AG10803 (cell line): ENCODE measurements around the gene EYS.

Experiments used
- DNase-seq: peaks from one replicate; pipeline ENCODE4 v3.0.0; 2010; ENCODE audit warnings: low read depth
- H3K4me3 ChIP-seq: 2 replicates; pipeline ENCODE4 v1.5.1; 2011; ENCODE audit warnings: mild to moderate bottlenecking, low read length, control low read depth
- CTCF ChIP-seq: conservative IDR thresholded peaks from 2 replicates; pipeline ENCODE4 v1.5.1; 2011; ENCODE audit warnings: mild to moderate bottlenecking, low read length, control low read depth, inconsistent platforms

Gene EYS

GRCh38 chr6:65123521-65123920 is 583.5 kb downstream of the EYS start:
- no peak for TF ChIP-seq CTCF
- no peak for DNase-seq

GRCh38 chr6:65117817-65118409 is 589.1 kb downstream of the EYS start:
- TF ChIP-seq CTCF, result no peak

More at GRCh38 chr6:65123521-65123920, 583.5 kb downstream of the EYS start:
- no peak overlapping the region for H3K4me3 ChIP-seq

DNA sequence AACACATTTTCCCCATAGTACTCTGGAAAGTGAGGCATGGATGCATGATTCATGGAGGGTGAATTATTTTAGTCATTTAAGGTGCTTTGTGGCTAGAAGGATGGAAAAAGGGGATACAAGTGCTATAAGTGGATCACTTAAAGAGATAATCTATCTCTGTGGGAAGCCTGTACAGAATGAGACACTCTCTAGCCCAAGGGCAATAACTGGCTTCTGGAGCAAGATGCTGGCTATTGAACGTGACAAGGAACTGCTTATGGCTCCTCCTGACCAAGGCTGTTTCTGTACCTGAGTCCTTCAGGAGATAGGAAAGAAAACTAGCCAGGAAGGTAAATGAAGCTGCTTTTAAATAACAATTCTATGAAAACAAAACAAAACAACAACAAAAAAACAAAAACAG is 590.7 kb downstream of the EYS start:
- H3K4me3 ChIP-seq, result no peak overlapping the region
- no peak for DNase-seq
- TF ChIP-seq CTCF, result no peak

More at GRCh38 chr6:65117817-65118409, 589.1 kb downstream of the EYS start:
- no peak for DNase-seq
- no peak overlapping the region for H3K4me3 ChIP-seq

DNA sequence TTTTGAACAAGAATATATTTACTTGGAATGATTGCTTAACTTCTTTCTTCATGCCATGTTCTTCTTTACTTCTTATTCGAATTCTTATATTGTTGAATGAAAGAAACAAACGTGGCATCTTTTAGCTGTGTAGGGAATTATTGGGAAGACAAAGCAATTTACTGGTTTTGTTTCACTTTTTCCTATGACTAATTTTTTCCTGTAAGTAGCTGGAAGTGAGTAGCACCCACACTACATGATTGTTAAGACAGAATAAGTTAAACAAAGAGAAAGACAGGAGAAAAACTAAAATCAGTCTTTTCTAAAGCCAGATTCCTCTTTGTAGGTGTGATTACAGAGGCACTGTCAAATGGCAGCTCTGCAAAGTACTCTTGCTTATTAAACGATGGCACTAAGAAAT is 593.4 kb downstream of the EYS start:
- H3K4me3 ChIP-seq, result no peak overlapping the region
- no peak for DNase-seq
- TF ChIP-seq CTCF, result no peak

DNA sequence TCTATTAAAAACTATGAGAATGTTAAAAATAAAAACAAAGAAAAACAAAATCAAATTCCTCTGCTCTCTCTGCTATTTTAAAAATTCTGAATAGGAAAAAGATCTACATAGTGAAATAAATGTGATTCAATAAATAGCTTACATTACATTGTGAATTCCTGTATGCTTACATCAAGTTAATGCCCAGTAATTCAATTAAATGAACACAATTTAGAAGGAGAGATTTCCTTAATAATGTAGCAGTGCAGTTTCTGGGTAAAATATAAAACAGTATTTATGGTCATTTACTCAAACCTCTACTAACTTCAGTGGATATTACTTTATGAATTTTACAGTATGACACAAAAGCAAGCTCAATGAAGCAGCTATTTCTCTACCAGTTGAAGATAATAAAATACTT is 594.6 kb downstream of the EYS start:
- no peak overlapping the region for H3K4me3 ChIP-seq
- no peak for TF ChIP-seq CTCF
- no peak for DNase-seq

DNA sequence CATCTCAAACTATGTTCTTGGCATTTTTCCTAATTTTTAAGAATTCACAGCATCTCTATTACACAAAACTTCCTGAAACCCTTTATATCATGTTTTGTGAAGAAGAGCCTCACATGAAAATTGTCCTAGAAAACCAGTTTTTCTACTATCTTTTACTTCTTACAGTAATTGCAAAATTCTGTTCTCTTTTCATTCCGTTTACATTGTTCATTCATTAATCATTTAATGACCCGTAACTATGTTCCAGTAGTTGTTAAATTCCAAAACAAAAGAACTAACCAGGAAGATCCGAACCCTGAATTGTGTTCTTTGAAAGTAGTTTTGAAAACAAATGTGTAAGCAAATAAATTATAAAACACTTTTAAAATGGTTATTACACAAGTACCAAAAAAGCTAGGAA is 597.0 kb downstream of the EYS start:
- DNase-seq, result no peak
- H3K4me3 ChIP-seq, result no peak overlapping the region
- no peak for TF ChIP-seq CTCF

GRCh38 chr6:65098349-65098748 is 608.7 kb downstream of the EYS start:
- TF ChIP-seq CTCF, result no peak
- no peak for DNase-seq

More at GRCh38 chr6:65098349-65098748, 608.7 kb downstream of the EYS start:
- no peak overlapping the region for H3K4me3 ChIP-seq
